ENCODE data around the gene ACP4. TPM values are rescaled to one million over a fixed set of nuclear protein-coding genes. Genes with fewer than 3 reads are reported as not detected.

The ACP4 gene
- polyA plus RNA-seq, 1 donor (not counting 4 experiments of a cell fraction or from before 2014, with no cell fraction given): not detected

GRCh38 chr19:50836543-50837195 lies 46.5 kb downstream of the ACP4 start:
- TF ChIP-seq EZH2 (IDR thresholded peaks at IDR 0.05; ENCODE audit: low read length) (no peak), CTCF (optimal IDR thresholded peaks at IDR 0.05 in 1 of 3, IDR thresholded peaks at IDR 0.05 in 1 of 3, conservative IDR thresholded peaks at IDR 0.05 in 1 of 3; ENCODE audit: extremely low read depth in 1 of 3, insufficient read depth in 2 of 3, low read length in 3 of 3) (no peak)
- H3K4me1 ChIP-seq (ENCODE audit: control insufficient read depth, extremely low read depth, insufficient read depth, low read length): peaks cover 20% of the 10 kb centered on the region
- FAIRE-seq (no peak), DNase-seq (ENCODE audit: low read depth, low spot score) (no peak)
- H3K4me3 ChIP-seq (ENCODE audit: control insufficient read depth in 2 of 3, extremely low read depth in 1 of 3, insufficient read depth in 2 of 3, low read depth in 1 of 3, low read length in 3 of 3): peak overlapping the region in 1 of 3 experiments; percentile 80
- H3K36me3 ChIP-seq (ENCODE audit: control insufficient read depth in 2 of 2, extremely low read depth in 1 of 2, insufficient read depth in 2 of 2, low read length in 2 of 2): no peaks in the 10 kb centered on the region
- H3K27ac ChIP-seq (ENCODE audit: control insufficient read depth, insufficient read depth, low read length): no peak overlapping the region
- no peaks in the 10 kb centered on the region for H3K9me1 ChIP-seq (ENCODE audit: control insufficient read depth, extremely low read depth, insufficient read depth, low read length)
- H3K9me3 ChIP-seq (ENCODE audit: control insufficient read depth, low read depth, low read length): no peaks in the 10 kb centered on the region
- dilution Hi-C loops (cut with MboI; ENCODE audit: extremely low pct_ligation_motif_present, low sequenced_read_pairs): no loop called here
- no peaks in the 10 kb centered on the region for H4K20me1 ChIP-seq (ENCODE audit: control insufficient read depth, extremely low read depth, insufficient read depth, low read length)
- peak overlapping the region; percentile 96 for H2AFZ ChIP-seq (ENCODE audit: control insufficient read depth, low read length)
- no peak overlapping the region for H3K9ac ChIP-seq (ENCODE audit: control insufficient read depth, extremely low read depth, insufficient read depth, low read length)
- peak overlapping the region; percentile 97 for H3K4me2 ChIP-seq (ENCODE audit: control insufficient read depth, extremely low read depth, insufficient read depth, low read depth, low read length)
- H3K79me2 ChIP-seq (ENCODE audit: control insufficient read depth, insufficient read depth, low read length): no peaks in the 10 kb centered on the region
- H3K27me3 ChIP-seq (ENCODE audit: control insufficient read depth, extremely low read depth, insufficient read depth, low read length): peaks cover 8% of the 10 kb centered on the region

GRCh38 chr19:50837300-50837699 lies 47.1 kb downstream of the ACP4 start:
- H3K9ac ChIP-seq (ENCODE audit: control insufficient read depth, extremely low read depth, insufficient read depth, low read length): no peak overlapping the region
- no peak overlapping the region for H3K4me3 ChIP-seq (ENCODE audit: control insufficient read depth in 2 of 3, extremely low read depth in 1 of 3, insufficient read depth in 2 of 3, low read depth in 1 of 3, low read length in 3 of 3)
- TF ChIP-seq CTCF (optimal IDR thresholded peaks at IDR 0.05 in 1 of 3, IDR thresholded peaks at IDR 0.05 in 1 of 3, conservative IDR thresholded peaks at IDR 0.05 in 1 of 3; ENCODE audit: extremely low read depth in 1 of 3, insufficient read depth in 2 of 3, low read length in 3 of 3) (no peak), EZH2 (IDR thresholded peaks at IDR 0.05; ENCODE audit: low read length) (no peak)
- H3K4me1 ChIP-seq (ENCODE audit: control insufficient read depth, extremely low read depth, insufficient read depth, low read length): peaks cover 20% of the 10 kb centered on the region
- H3K27me3 ChIP-seq (ENCODE audit: control insufficient read depth, extremely low read depth, insufficient read depth, low read length): peaks cover 8% of the 10 kb centered on the region
- dilution Hi-C loops (cut with MboI; ENCODE audit: extremely low pct_ligation_motif_present, low sequenced_read_pairs): no loop called here
- FAIRE-seq: no peak
- H3K36me3 ChIP-seq (ENCODE audit: control insufficient read depth in 2 of 2, extremely low read depth in 1 of 2, insufficient read depth in 2 of 2, low read length in 2 of 2): no peaks in the 10 kb centered on the region
- no peaks in the 10 kb centered on the region for H4K20me1 ChIP-seq (ENCODE audit: control insufficient read depth, extremely low read depth, insufficient read depth, low read length)
- H2AFZ ChIP-seq (ENCODE audit: control insufficient read depth, low read length): no peak overlapping the region
- no peak overlapping the region for H3K4me2 ChIP-seq (ENCODE audit: control insufficient read depth, extremely low read depth, insufficient read depth, low read depth, low read length)
- H3K9me1 ChIP-seq (ENCODE audit: control insufficient read depth, extremely low read depth, insufficient read depth, low read length): no peaks in the 10 kb centered on the region
- H3K27ac ChIP-seq (ENCODE audit: control insufficient read depth, insufficient read depth, low read length): no peak overlapping the region
- H3K9me3 ChIP-seq (ENCODE audit: control insufficient read depth, low read depth, low read length): no peaks in the 10 kb centered on the region
- DNase-seq (ENCODE audit: low read depth, low spot score): peak; percentile 52
- H3K79me2 ChIP-seq (ENCODE audit: control insufficient read depth, insufficient read depth, low read length): no peaks in the 10 kb centered on the region

Data from keratinocyte (primary cell).